Fibroblast of the aortic adventitia (primary cell): Measurements from ENCODE around the gene FCSK. TPM values are rescaled to one million over a fixed set of nuclear protein-coding genes. Genes with fewer than 3 reads are reported as not detected.
"Not testable (repeated sequence)": the region's sequence is repeated elsewhere in the genome, so short reads cannot be mapped to it uniquely, and the experiment has no call there.

ENCODE experiments used
- DNase-seq: peaks from one replicate; pipeline ENCODE4 v3.0.0-alpha.2; 2010; ENCODE audit warnings: low read depth
- H3K4me3 ChIP-seq: 2 replicates; pipeline ENCODE4 v1.5.1; 2011; ENCODE audit warnings: low read depth, mild to moderate bottlenecking, control low read depth, low read length, moderate library complexity
- CTCF ChIP-seq: IDR thresholded peaks from 2 replicates; pipeline ENCODE4 v1.5.1; 2011; ENCODE audit warnings: mild to moderate bottlenecking, low read length, control low read depth, inconsistent platforms; ENCODE audit not compliant: insufficient read depth
- total RNA-seq: library from RNA; depleted of rRNA; stranded (reverse); fragments of >200 nt; gene quantifications from 2 replicates; pipeline ENCODE4 v1.2.3, GENCODE V29; 2012; ENCODE audit warnings: low replicate concordance

Gene FCSK
- total RNA-seq, 1 donor = 8.9 TPM

GRCh38 chr16:70438969-70439862 is 15.2 kb upstream of the FCSK start, which contains the start of gene ST3GAL2:
ST3GAL2 (minus strand) TSS chr16:70439100; CDS start chr16:70398530, 40,570 bp downstream.
- peak; percentile 86 for DNase-seq
- peak; percentile 18 for TF ChIP-seq CTCF

GRCh38 chr16:70440009-70440692 is 14.2 kb upstream of the FCSK start:
- DNase-seq = no peak
- no peak overlapping the region for H3K4me3 ChIP-seq
- no peak for TF ChIP-seq CTCF

More at GRCh38 chr16:70438969-70439862, 15.2 kb upstream of the FCSK start, which contains the start of gene ST3GAL2:
- peak within 1 kb of the TSS; percentile 91 for H3K4me3 ChIP-seq

- DNase-seq = no peak
- no peak for TF ChIP-seq CTCF
- H3K4me3 ChIP-seq = no peak overlapping the region
These were observed 12.9 kb upstream of the FCSK start for GRCh38 chr16:70441406-70441990.

- no peak for DNase-seq
- H3K4me3 ChIP-seq = no peak overlapping the region
- no peak for TF ChIP-seq CTCF
These were observed 12.1 kb upstream of the FCSK start for GRCh38 chr16:70442344-70442743.

- DNase-seq = no peak
- no peak for TF ChIP-seq CTCF
- H3K4me3 ChIP-seq = no peak overlapping the region
These were observed 9.9 kb upstream of the FCSK start for GRCh38 chr16:70444249-70445063.

GRCh38 chr16:70448075-70448474 is 6.3 kb upstream of the FCSK start:
- no peak overlapping the region for H3K4me3 ChIP-seq
- DNase-seq = no peak
- TF ChIP-seq CTCF = no peak

- not testable (repeated sequence) for DNase-seq, H3K4me3 ChIP-seq
These were observed 4.0 kb upstream of the FCSK start for GRCh38 chr16:70450142-70451003.

GRCh38 chr16:70451004-70451340 is 3.4 kb upstream of the FCSK start:
- not testable (repeated sequence) for H3K4me3 ChIP-seq, DNase-seq
